Stimulated activated CD8-positive, alpha-beta memory T cell treated with anti-CD3 and anti-CD28 coated beads, Interleukin-7, amount 100 ng/mL, for 48 hours (primary cell): ENCODE results near the gene ASB5.
"Not testable (repeated sequence)": the region's sequence is repeated elsewhere in the genome, so short reads cannot be mapped to it uniquely, and the experiment has no call there.

Experiments used
- DNase-seq, 2 donors: peaks; one replicate each; pipeline ENCODE4 v3.0.0-alpha.2; 2020; ENCODE audit warnings: low read depth in 1 of 2; ENCODE audit errors: extremely low read depth in 1 of 2

Gene ASB5

DNA sequence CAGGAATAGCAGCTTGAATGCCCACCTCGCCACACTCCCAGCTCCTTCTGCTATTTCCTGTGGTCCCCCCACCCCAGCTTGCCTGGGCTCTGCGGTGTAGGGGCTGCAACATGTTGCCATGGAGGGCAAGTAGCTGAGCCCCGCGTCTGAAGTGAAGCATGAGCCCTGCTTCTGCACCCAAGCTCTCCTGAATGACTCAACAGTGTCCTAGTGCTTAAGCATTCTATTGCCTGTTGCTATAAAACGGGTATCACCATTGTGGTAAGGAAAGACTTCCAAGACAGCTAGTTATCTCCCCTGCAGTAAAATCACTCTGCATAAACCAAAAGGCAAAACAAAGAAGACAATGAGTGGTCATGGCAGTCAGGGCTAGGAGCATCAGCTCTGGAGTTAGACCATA lies 42.3 kb downstream of the ASB5 start:
- DNase-seq: no peak

DNA sequence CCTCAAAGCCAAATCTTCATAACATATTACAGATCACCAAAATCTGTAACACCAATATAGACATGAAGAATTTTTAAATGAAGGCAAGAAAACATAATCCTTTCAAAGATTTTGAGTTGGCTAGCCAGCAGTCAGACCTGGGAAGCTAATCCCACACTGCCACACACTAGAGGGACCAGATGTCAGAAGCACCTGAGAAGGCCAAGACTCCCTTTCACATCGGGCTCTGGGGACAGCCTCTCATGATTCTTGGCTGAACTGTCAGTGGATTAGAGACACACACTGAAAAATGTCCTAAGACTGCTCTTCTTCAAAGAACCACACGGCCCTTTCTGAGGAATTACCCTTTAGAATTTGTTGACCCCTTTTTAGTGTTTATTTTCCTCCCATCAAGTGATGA lies 45.5 kb downstream of the ASB5 start:
- DNase-seq: no peak

DNA sequence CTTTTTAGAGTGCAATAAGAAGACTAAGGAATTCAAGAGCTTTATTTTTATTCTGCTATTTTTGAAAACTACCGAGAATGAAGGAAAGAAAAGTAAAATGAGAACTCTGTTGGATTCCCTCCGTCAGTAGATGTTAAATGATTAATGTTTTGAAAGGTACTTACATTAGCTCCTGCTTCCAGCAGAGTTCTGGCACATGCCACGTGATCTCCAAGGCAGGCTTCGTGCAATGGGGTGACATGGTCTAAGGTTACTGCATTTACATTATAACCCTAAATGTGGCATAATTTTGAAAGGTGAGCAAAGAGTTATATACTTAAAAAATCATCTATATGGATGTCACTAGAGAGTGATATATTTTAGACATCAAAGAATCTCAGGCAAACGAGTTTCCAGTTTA lies 46.9 kb downstream of the ASB5 start:
- DNase-seq: no peak

DNA sequence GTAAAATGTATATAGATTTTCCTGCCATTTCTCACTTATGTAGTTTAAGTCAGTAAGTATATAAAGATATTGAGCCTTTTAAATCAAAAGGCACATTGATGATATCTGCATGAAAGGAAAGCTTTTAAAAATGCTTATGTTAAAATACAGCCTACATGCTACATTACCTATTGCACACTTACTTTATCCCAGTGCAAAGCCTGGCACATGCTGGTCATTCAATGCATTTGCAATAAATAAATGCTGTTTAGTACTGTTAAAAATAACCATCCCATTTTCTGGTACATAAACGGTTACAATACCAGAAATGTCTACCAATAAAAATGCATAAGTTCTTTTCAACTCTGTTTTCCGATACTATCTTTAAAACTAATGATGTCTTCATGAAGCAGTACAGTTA lies 51.5 kb downstream of the ASB5 start:
- no peak for DNase-seq

DNA sequence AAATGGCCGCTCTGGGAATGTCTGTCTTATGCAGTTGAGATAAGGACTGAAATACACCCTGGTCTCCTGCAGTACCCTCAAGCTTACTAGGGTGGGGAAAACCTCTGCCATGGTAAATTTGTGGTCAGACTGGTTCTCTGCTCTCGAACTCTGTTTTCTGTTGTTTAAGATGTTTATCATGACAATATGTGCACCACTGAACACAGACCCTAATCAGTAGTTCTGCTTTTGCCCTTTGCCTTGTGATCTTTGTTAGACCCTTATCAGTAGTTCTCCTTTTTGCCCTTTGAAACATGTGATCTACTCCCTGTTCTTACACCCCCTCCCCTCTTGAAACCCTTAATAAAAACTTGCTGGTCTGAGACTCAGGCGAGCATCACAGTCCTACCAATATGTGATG lies 56.7 kb downstream of the ASB5 start:
- not testable (repeated sequence) for DNase-seq

DNA sequence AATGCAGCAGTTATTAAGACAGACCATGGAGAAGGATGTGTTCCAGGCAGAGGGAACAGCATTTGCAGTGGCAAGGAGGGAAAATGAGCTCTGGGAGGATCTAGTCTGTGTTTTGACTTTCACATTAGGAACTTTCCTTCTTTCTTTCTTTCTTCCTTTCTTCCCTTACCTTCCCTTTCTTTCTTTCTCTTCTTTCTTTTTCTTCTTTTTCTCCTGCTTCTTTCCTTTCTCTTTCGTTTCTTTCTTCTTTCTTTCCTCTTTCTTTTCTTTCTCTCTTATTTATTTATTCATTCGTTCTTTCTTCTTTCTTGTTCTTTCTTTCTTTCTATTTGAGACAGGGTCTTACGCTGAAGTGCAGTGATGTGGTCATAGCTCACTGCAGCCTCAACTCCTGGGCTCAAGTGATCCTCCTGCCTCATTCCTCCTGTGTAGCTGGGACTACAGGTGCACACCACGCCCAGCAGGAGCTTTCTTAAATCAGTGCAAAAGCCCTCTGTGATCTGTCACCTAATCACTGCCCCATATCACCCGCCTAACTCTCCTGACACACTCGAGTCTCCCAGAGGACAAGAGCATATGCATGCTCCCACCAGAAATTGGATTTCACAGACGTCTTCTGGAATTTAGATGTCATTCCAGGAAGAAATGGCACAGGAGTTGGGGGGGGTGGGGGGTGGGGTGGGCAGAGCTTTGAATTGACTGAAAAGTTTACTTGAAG lies 58.3 kb downstream of the ASB5 start:
- no peak for DNase-seq

DNA sequence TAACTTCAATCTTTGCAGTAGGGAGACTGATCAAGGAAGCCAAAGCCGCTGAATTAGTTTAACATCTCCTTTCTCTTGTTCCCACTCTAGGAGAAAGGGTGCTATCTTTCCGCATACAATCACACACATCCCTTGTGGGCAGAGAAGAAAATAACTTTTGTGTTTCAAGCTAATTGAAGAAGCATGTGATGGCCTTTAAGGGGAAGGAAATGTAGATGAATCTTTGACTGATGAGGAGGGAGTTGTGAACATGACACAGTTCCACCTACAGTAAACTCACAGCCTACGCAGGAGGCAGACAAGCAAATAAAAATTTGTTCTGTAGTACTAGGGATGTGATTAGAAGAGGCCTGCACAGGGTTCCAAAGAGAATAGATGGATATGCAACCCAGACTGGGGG lies 58.9 kb downstream of the ASB5 start:
- no peak for DNase-seq

DNA sequence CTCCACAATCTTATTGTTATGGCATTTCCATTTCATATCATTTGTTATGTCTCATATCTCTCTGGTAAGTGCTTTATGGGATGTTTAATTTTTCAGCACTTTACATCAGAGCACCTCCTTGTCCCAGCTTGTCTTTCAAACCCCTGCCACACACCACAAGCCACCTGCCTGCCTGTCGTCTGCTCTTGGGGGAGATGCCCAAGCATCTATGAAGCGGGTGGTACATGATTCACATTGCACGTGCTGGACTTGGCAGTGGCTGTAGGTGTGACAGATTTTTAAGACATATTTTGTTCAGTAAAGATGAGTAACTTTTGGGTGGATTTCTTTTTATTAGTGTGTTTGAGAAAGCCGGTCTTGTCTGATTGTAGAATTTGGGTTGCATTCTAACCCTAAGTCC lies 59.5 kb downstream of the ASB5 start:
- DNase-seq: no peak

DNA sequence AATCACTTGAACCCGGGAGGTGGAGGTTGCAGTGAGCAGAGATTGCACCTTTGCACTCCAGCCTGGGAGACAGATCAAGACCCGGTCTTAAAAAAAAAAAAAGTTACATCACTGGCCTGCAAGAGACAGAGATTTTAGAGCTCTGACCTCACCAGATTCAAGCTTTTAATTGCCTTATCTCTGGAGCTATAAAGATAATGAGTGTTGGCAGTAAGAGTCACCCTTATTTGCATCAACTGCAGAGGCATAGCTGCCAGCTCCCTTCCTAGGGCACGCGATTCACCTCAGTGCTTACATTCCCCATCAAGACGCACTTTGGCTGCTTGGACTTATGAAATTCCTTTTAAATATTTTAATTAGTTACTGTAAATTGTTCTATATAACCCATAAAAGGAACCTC lies 61.2 kb downstream of the ASB5 start:
- DNase-seq: no peak

DNA sequence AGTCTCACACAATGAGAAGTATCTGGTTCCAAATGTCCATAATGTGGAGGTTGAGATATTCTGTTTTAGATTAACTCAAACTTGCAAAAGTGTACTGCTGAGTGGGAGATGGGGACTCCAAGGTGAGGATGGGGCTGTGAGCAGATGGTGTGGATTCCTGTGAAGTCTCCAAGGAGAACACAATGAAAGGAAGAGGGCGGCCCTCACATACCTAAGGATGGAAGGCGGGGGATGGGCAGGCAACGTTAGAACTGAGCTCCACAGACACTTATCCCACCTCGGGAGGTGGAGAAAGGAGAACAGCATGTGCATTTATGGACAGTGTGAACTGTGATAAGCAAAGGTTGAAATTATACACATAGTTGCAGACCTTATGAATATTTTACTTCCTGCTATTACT lies 63.7 kb downstream of the ASB5 start:
- DNase-seq: no peak

DNA sequence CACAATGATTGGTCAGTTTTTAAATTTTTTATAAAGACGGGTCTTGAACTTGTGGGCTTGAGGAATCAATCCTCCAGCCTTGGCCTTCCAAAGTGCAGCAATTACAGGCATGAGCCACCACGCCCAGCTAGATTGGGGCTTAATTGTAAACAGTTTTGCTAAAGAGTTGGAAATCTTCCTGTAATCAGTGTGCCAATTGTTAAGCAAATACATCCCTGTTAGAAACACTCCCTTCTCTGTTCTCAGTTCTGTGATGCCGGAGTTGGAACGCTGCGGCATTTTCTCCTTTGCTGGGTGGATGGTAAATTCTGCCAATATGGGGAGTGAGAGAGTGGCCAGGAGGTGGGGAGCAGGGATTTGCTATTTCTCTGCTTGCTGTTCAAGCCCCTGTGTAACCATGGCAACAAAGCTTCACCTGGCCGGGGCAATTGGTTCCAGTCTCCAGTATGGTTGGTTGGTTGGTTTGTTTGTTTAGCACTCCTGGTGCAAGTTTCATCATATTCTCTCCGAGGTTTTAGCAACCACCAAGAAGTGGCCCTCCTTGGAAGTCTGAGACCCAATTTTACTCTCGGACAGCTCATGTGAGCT lies 70.6 kb downstream of the ASB5 start:
- no peak for DNase-seq

DNA sequence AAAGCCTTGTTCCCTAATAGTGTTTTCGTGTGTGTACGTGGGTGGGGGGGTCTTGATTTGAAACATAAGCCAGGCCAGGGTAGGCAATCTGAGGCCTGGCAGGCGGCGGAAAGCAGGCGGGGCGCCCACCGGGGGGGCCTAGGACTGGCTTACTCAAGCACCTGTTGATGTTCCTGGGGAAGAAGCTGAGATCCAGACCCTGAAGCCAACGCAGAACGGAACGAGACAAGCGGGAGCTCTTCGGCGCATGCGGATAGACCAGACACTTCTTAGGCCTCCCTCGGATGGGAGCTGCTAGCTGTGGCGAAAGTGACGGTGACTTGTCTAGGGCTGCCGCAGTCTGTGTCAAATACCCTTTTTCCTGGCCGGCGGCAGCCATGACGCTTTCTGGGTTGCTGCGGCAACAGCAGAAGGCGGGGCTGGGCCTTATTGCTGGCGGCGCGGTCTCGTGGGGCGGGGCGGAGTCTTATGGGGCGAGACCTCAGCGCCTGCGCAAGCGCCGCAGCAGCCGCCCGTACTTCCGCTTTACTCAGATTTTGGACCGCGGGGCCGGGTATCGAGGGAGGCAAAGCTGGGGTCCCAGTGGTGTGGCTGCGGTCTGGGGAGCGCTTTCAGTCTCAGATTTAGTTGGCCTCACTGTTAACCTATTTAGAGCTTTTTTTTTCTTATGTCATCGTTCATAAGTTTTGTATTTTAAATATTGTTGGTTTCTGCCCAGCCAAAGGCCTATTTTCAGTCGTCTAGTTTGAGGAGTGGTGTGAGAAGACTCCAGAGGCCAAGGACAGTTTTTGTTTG lies 73.6 kb downstream of the ASB5 start, which contains the start of gene SPATA4:
SPATA4 (minus strand) TSS at position 402 of the 795 bp plus-strand sequence; CDS start at position 379, 23 bp downstream.
- DNase-seq: peak; percentile 91 to 95

DNA sequence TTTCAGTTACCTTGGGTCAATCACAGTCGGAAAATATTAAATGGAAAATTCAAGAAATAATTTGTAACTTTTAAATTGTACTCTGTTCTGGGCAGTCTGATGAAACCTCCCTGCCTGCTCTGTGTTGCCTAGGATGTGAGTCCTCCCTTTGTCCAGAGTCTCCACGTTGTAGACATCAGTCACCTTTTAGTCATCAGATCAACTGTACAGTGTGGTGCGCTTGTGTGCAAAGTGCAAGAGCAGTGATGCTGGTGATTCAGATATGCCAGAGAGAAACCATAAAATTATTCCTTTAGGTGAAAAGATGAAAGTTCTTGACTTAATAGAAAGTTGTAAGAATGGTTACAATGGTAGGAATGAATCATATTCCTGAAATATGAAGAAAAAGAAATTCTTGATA lies 75.1 kb downstream of the ASB5 start:
- DNase-seq: peak; percentile 9 to 28

DNA sequence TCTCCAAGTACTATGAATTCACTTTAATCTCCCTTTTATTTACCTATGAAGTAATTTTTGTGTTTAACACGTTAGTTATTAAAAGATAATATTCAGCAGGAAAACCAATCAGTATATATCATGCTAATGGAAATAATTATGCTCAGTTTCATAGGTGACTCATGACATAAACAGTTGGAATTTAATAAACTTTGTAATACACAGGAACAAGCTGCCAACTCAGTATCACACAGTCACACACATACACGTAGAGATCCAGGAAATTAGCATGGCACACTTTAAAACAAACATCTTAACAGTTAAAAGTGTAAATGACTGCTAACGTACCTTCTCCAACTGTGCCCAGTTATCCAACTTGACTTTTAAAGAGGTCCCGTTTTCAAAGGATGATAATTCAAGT lies 75.9 kb downstream of the ASB5 start:
- no peak for DNase-seq

DNA sequence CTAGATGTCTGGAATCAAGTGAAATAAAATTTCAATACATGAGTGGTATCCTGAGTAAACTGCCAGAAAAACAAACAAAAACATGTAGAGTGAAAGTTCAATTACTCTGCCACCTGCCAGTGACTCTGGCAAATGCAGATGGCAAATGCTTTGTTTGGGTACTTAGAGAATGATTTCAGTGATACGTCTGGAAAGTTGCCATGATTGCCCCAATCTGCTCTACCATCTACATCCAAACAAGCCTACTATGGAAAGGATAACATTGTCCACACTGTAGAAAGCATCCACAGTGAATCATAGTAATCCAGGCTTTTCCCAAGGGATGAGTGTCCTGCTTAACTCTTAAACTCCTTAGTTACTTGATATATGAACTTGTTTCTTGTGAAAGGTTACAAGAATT lies 77.0 kb downstream of the ASB5 start:
- DNase-seq: no peak

DNA sequence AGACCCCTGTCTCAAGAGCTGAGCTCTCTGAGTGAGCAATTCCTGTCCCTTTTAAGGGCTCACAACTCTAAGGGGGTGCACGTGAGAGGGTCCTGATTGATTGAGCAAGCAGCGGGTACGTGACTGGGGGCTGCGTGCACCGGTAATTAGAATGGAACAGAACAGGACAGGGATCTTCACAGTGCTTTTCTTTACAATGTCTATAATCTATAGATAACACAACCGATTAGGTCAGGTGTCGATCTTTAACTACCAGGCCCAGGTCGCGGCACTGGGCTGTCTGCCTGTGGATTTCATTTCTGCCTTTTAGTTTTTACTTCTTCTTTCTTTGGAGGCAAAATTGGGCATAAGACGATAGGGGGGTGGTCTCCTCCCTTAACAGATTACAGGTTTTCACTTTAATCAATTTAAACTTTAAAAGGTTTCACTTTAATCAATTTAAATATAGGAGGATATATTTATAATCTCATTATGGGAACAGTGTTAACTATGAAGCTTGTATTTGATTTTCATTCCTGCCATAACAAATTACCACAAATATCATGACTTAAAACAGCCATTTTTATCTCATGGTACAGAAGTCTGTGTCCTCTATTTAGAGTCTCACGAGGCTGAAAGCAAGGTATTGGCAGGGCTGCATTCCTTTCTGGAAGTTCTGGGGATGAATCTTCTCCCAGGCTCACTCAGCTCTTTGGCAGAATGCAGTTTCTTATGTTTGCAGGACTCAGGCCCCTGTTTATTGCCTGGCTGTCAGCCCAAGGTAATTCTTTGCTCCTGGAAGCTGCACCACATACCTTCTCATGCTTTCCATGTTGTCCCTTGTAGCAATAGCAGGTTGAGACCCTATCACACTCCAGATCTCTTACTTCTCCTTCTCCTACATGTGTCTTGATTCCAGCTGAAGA lies 78.9 kb downstream of the ASB5 start:
- no peak for DNase-seq

DNA sequence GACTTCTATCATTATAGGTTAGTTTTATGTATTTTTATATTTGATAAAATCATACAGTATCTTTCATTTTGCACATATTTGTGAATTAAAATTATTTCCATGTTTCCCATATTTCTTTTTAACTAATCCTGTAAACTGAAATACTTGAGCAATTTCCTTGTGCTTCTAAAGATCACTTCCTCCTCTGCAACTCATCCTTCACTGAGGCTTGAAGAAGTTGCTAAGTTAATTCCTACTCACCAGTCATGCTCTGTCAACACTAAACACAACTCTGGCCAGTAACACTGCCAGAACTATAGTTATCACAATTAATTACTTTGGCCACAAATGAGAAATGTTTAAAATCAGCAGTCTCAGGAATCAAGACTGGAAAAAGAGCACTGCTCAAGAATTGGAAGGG lies 80.4 kb downstream of the ASB5 start:
- DNase-seq: no peak

DNA sequence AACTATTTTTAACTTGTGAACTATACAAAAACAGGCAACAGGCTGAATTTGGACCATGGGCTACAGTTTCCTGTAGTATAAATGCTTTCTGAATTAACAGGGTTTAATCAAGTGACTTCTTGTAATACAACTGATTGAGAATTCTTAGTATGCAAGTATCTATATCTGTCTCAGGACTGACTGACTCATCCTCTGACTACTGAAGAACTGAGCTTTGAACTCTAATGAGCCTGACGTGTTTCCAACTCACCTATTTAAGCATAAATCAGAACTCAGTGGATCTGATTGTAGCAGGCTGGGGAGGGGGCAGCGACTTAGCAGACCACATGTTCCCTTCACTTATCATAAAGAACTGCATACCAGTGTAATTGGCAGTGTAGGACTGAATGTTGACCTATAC lies 81.4 kb downstream of the ASB5 start:
- no peak for DNase-seq

DNA sequence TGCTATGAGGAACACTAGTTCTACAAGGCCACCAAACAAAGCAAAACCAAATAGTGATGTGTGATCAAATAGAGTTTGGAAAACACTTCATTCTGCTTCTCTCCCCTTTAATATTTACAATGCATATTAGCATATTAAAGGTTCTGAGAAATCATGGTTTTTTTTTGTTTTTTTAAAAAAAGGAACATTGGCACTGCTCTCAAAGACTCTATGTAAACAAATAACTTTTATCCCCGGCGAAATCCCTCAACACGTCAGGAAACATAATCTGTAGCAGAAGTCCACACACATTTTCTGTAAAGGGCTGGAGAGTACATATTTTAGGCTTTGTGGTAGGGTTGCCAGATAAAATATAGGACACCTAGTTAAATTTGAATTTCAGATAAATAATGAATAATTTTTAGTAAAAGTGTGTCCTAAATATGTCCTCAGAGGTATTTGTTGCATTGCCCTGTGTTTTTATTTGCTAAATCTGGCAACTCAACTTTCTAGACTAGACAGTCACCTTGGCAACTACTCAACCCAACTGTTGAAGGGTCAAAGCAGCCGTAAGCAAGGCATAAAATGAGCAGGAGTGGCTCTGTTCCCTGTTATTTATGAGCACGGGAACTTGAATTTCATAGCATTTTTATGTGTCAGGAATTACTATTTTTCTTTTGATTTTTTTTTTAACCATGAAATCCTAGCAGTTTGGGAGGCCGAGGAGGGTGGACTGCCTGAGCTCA lies 82.2 kb downstream of the ASB5 start:
- no peak for DNase-seq

DNA sequence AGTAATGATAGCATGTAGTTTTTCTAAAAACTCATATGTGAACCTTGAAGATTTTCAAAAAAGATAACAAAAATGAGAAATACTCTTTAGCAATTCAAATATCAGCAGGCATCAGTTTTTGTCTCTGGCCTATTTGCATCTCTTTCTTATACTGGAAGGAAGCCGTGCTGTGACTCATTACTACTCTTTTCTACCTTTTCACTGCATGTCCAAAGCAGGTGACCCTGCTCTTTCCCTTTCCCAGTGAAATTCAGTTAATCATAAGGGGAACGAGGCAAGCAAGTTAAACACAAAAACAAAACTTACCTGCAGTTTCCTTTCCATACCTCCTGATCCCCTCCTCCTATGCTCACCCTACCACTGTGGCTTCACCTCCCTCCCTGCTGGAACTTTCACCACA lies 83.0 kb downstream of the ASB5 start:
- no peak for DNase-seq
